GM12891 (cell line): ENCODE results near the gene EHD1.

Experiments used
- DNase-seq: peaks from one replicate; pipeline ENCODE4 v3.0.0; 2011; ENCODE audit warnings: low spot score; ENCODE audit not compliant: insufficient read length
- FAIRE-seq: peaks from 2 replicates; lab custom pipeline; 2011; peaks lifted over from hg19 to GRCh38; lab: Jason Lieb, UNC
- PAX5 ChIP-seq: IDR thresholded peaks from 2 replicates; pipeline ENCODE4 v1.6.1; 2011; ENCODE audit warnings: low read length, moderate library complexity, mild to moderate bottlenecking; ENCODE audit not compliant: insufficient read depth, severe bottlenecking
- POLR2A ChIP-seq: IDR thresholded peaks from 2 replicates; pipeline ENCODE4 v1.6.1; 2011; ENCODE audit warnings: low read depth, low read length, control low read depth
- POLR2AphosphoS5 ChIP-seq: IDR thresholded peaks from 2 replicates; pipeline ENCODE4 v1.6.1; 2011; ENCODE audit warnings: low read depth, low read length, control low read depth
- POU2F2 ChIP-seq: IDR thresholded peaks from 2 replicates; pipeline ENCODE4 v1.6.1; 2011; ENCODE audit warnings: low read depth, mild to moderate bottlenecking, control low read depth, low read length, moderate library complexity
- SPI1 ChIP-seq: IDR thresholded peaks from 2 replicates; pipeline ENCODE4 v1.6.1; 2011; ENCODE audit warnings: low read depth, low read length, control low read depth
- TAF1 ChIP-seq: IDR thresholded peaks from 2 replicates; pipeline ENCODE4 v1.6.1; 2011; ENCODE audit warnings: low read depth, low read length, control low read depth

Gene EHD1

GRCh38 chr11:64874308-64875240 is 3.8 kb downstream of the EHD1 start:
- FAIRE-seq (no peak), DNase-seq (no peak)
- TF ChIP-seq PAX5 (no peak), TAF1 (no peak), POLR2A (no peak), SPI1 (no peak), POU2F2 (no peak), POLR2AphosphoS5 (no peak)

- FAIRE-seq = peak; percentile 13
- DNase-seq = no peak
- TF ChIP-seq POLR2AphosphoS5 (no peak), PAX5 (no peak), TAF1 (no peak), POU2F2 (no peak), SPI1 (no peak), POLR2A (no peak)
These were observed 5.5 kb downstream of the EHD1 start for GRCh38 chr11:64872790-64873488.

- DNase-seq (no peak), FAIRE-seq (no peak)
- TF ChIP-seq POLR2A (no peak), PAX5 (no peak), POU2F2 (no peak), TAF1 (no peak), POLR2AphosphoS5 (no peak), SPI1 (no peak)
These were observed 6.9 kb downstream of the EHD1 start for GRCh38 chr11:64871492-64871891.

- FAIRE-seq (no peak), DNase-seq (no peak)
- TF ChIP-seq PAX5 (no peak), POLR2AphosphoS5 (no peak), POU2F2 (no peak), SPI1 (no peak), POLR2A (no peak), TAF1 (no peak)
These were observed 7.4 kb downstream of the EHD1 start for GRCh38 chr11:64870893-64871466.

GRCh38 chr11:64870176-64870892 is 8.1 kb downstream of the EHD1 start:
- DNase-seq (no peak), FAIRE-seq (no peak)
- no peak for TF ChIP-seq POLR2AphosphoS5
- TF ChIP-seq POU2F2 = no peak
- peak; percentile 30; the same call in 1 of the 2 replicates for TF ChIP-seq POLR2A

- FAIRE-seq (no peak), DNase-seq (no peak)
- TF ChIP-seq POLR2A (no peak), SPI1 (no peak), POU2F2 (no peak), PAX5 (no peak), POLR2AphosphoS5 (no peak; the same call in 1 of the 2 replicates), TAF1 (no peak)
These were observed 8.7 kb downstream of the EHD1 start for GRCh38 chr11:64869571-64870175.

- TF ChIP-seq POLR2AphosphoS5 = no peak
- no peak for TF ChIP-seq POLR2A
- TF ChIP-seq SPI1 = no peak
- TF ChIP-seq TAF1 = no peak
- TF ChIP-seq POU2F2 = no peak
- no peak for TF ChIP-seq PAX5
- DNase-seq = no peak
- no peak for FAIRE-seq
These were observed 9.4 kb downstream of the EHD1 start for GRCh38 chr11:64868904-64869570.

GRCh38 chr11:64867748-64868462 is 10.5 kb downstream of the EHD1 start:
- TF ChIP-seq TAF1 (no peak), POLR2A (0 out of 2 replicates have a peak, but pooled peaks have one; percentile 9)
- DNase-seq = no peak
- FAIRE-seq = no peak

GRCh38 chr11:64866173-64866491 is 12.3 kb downstream of the EHD1 start:
- DNase-seq (no peak), FAIRE-seq (no peak)
- TF ChIP-seq TAF1 (no peak), POLR2AphosphoS5 (0 out of 2 replicates have a peak, but pooled peaks have one; percentile 44)
